ENCODE data around the gene OLIG1.

Gene OLIG1

GRCh38 chr21:33031152-33031911 is 38.6 kb upstream of the OLIG1 start:
- no peak for TF ChIP-seq CTCF (IDR thresholded peaks at IDR 0.05; ENCODE audit: borderline replicate concordance, insufficient read depth, low read depth, low read length)
- H3K4me3 ChIP-seq (ENCODE audit: low read depth, low read length), result no peak overlapping the region

- no peak overlapping the region for H3K4me3 ChIP-seq (ENCODE audit: low read depth, low read length)
- no peak for TF ChIP-seq CTCF (IDR thresholded peaks at IDR 0.05; ENCODE audit: borderline replicate concordance, insufficient read depth, low read depth, low read length)
These were observed 37.4 kb upstream of the OLIG1 start for GRCh38 chr21:33032434-33033047.

GRCh38 chr21:33033094-33033951 is 36.6 kb upstream of the OLIG1 start:
- no peak overlapping the region for H3K4me3 ChIP-seq (ENCODE audit: low read depth, low read length)
- TF ChIP-seq CTCF (IDR thresholded peaks at IDR 0.05; ENCODE audit: borderline replicate concordance, insufficient read depth, low read depth, low read length), result no peak

- TF ChIP-seq CTCF (IDR thresholded peaks at IDR 0.05; ENCODE audit: borderline replicate concordance, insufficient read depth, low read depth, low read length), result no peak
- no peak overlapping the region for H3K4me3 ChIP-seq (ENCODE audit: low read depth, low read length)
These were observed 36.0 kb upstream of the OLIG1 start for GRCh38 chr21:33033961-33034413.

- TF ChIP-seq CTCF (IDR thresholded peaks at IDR 0.05; ENCODE audit: borderline replicate concordance, insufficient read depth, low read depth, low read length), result no peak
- H3K4me3 ChIP-seq (ENCODE audit: low read depth, low read length), result no peak overlapping the region
These were observed 34.8 kb upstream of the OLIG1 start for GRCh38 chr21:33035147-33035546.

GRCh38 chr21:33036430-33037162 is 33.3 kb upstream of the OLIG1 start:
- no peak for TF ChIP-seq CTCF (IDR thresholded peaks at IDR 0.05; ENCODE audit: borderline replicate concordance, insufficient read depth, low read depth, low read length)
- H3K4me3 ChIP-seq (ENCODE audit: low read depth, low read length), result no peak overlapping the region

Measured in GM12875 (cell line).